ENCODE results near the gene RELB.

Gene RELB

DNA sequence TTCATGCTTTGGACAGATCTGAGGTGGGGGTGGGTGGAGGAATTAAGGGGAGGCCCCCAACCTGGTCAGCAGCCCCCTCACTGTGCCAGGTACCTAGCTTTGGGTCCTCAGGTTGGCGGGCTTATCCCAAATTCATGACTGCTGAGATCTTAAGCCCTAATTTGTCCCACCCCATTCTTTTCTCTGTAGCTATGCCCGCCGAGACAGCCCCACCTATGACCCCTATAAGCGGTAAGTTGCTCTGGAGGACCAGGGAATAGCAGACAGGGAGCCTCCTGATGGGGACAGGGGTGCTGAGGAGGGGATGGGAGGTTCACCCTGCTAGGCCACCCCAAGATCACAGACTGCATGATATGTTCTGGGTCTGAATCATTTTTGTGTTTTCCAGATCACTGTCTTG is 60.7 kb downstream of the RELB start:
- H3K27ac ChIP-seq (ENCODE audit: insufficient read depth in 1 of 2, low read depth in 1 of 2, low read length in 2 of 2, poor library complexity in 1 of 2, severe bottlenecking in 2 of 2), result no peak overlapping the region
- peaks cover 23 to 86% (median 70%) of the 10 kb centered on the region in 4 experiments for H3K36me3 ChIP-seq (ENCODE audit: control insufficient read depth in 4 of 4, insufficient read depth in 4 of 4, low read length in 3 of 4)
- H3K4me3 ChIP-seq (ENCODE audit: control insufficient read depth in 1 of 7, extremely low read depth in 1 of 7, insufficient read depth in 4 of 7, low read depth in 2 of 7, low read length in 6 of 7), result no peak overlapping the region
- no peaks in the 10 kb centered on the region for H3K27me3 ChIP-seq (replicated peaks in 2 of 5; ENCODE audit: control insufficient read depth in 4 of 5, insufficient read depth in 5 of 5, low read length in 4 of 5)
- WGBS (ENCODE audit: insufficient coverage), result 100% methylated on average over 3 of the region's 4 CpGs
- no peak for DNase-seq
- no peaks in the 10 kb centered on the region for H3K4me1 ChIP-seq (ENCODE audit: control extremely low read depth in 1 of 4, control insufficient read depth in 4 of 4, insufficient read depth in 4 of 4, low read length in 3 of 4)
- CTCF ChIA-PET, result interaction anchor here (1.7 to 6.6 kb wide), 4 partner anchors 11 to 75 kb away, joined by 5 to 59 read pairs (median 6); partner anchors contain the start of gene CLASRP
- POLR2A ChIA-PET, result no interaction called here
- H3K9me3 ChIP-seq (ENCODE audit: control extremely low read depth in 1 of 5, control insufficient read depth in 4 of 5, insufficient read depth in 2 of 5, low read depth in 1 of 5, low read length in 4 of 5), result no peaks in the 10 kb centered on the region

DNA sequence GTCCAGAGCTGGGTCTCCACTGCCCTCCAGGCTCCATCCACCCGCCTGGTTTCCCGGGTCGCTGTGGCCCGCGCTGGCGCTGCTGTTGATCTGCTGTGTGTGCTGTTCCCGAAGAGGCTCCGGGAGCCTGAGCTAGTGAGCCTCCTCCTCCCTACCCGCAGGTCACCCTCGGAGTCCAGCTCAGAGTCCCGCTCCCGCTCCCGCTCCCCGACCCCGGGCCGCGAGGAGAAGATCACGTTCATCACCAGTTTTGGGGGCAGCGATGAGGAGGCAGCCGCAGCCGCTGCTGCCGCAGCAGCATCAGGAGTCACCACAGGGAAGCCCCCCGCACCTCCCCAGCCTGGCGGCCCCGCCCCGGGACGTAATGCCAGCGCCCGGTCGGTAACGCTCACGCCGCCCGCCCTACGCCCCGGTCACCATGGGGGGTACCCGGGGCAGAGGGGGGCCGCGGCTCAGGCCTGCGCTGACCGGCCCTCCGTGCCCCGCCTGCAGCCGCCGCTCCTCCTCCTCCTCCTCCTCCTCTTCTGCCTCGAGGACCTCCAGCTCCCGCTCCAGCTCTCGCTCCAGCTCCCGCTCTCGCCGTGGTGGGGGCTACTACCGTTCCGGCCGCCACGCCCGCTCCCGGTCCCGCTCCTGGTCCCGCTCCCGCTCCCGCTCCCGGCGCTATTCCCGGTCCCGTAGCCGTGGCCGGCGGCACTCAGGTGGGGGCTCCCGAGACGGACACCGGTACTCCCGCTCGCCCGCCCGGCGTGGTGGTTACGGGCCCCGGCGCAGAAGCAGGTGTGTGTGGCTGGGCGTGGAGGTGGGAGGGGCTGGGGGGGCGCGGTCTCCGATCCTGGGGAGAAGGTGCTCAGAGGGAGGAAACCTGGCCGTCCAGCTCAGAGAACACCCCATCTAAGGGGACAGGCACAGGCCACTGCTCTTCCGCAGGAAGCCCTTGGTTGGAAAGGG is 62.9 kb downstream of the RELB start:
- Histone ChIP-seq H3K9me3 (ENCODE audit: control extremely low read depth in 1 of 5, control insufficient read depth in 4 of 5, insufficient read depth in 2 of 5, low read depth in 1 of 5, low read length in 4 of 5) (no peaks in the 10 kb centered on the region), H3K36me3 (ENCODE audit: control insufficient read depth in 4 of 4, insufficient read depth in 4 of 4, low read length in 3 of 4) (peaks cover 23 to 85% (median 64%) of the 10 kb centered on the region in 4 experiments), H3K4me3 (ENCODE audit: control insufficient read depth in 1 of 7, extremely low read depth in 1 of 7, insufficient read depth in 4 of 7, low read depth in 2 of 7, low read length in 6 of 7) (no peak overlapping the region), H3K27ac (ENCODE audit: insufficient read depth in 1 of 2, low read depth in 1 of 2, low read length in 2 of 2, poor library complexity in 1 of 2, severe bottlenecking in 2 of 2) (no peak overlapping the region), H3K4me1 (ENCODE audit: control extremely low read depth in 1 of 4, control insufficient read depth in 4 of 4, insufficient read depth in 4 of 4, low read length in 3 of 4) (no peaks in the 10 kb centered on the region), H3K27me3 (replicated peaks in 2 of 5; ENCODE audit: control insufficient read depth in 4 of 5, insufficient read depth in 5 of 5, low read length in 4 of 5) (no peaks in the 10 kb centered on the region)
- ChIA-PET POLR2A (no interaction called here), CTCF (interaction anchor here (1.0 to 1.2 kb wide), 4 partner anchors 13 to 160 kb away, joined by 3 to 5 read pairs (median 3); no protein-coding TSS in a partner anchor)
- 99% methylated on average over 81 of the region's 85 CpGs for WGBS (ENCODE audit: insufficient coverage)
- DNase-seq, result no peak

DNA sequence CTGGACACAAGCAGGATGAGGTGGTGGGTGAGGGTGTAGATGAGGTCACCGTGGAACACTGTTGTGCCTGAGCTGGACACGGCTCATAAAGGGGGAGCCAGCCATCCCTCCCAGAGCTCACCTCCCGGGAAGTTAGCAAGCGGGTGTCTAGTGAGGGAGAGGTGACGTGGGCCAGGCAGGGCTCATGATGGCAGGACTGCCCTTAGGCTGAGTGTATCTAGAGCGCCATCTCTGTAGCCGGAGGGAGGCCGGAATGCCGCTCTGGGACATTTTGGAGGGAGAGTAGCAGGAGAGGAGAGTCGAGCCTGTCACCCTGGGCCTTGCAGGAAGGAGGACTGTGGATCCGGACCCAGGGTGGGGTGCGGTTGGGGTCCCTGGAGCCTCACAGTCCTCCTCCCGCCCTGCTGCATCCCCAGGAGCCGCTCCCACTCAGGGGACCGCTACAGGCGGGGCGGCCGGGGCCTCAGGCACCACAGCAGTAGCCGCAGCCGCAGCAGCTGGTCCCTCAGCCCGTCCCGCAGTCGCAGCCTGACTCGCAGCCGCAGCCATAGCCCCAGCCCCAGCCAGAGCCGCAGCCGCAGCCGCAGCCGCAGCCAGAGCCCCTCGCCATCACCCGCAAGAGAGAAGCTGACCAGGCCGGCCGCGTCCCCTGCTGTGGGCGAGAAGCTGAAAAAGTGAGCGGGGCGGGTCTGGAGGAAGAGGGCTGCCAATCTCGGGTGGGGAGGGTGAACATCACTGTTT is 65.8 kb downstream of the RELB start:
- POLR2A ChIA-PET, result no interaction called here
- Histone ChIP-seq H3K27ac (ENCODE audit: insufficient read depth in 1 of 2, low read depth in 1 of 2, low read length in 2 of 2, poor library complexity in 1 of 2, severe bottlenecking in 2 of 2) (no peak overlapping the region), H3K4me3 (ENCODE audit: control insufficient read depth in 1 of 7, extremely low read depth in 1 of 7, insufficient read depth in 4 of 7, low read depth in 2 of 7, low read length in 6 of 7) (no peak overlapping the region), H3K4me1 (ENCODE audit: control extremely low read depth in 1 of 4, control insufficient read depth in 4 of 4, insufficient read depth in 4 of 4, low read length in 3 of 4) (no peaks in the 10 kb centered on the region), H3K27me3 (replicated peaks in 2 of 5; ENCODE audit: control insufficient read depth in 4 of 5, insufficient read depth in 5 of 5, low read length in 4 of 5) (no peaks in the 10 kb centered on the region), H3K36me3 (ENCODE audit: control insufficient read depth in 4 of 4, insufficient read depth in 4 of 4, low read length in 3 of 4) (peaks cover 12 to 84% (median 56%) of the 10 kb centered on the region in 4 experiments), H3K9me3 (ENCODE audit: control extremely low read depth in 1 of 5, control insufficient read depth in 4 of 5, insufficient read depth in 2 of 5, low read depth in 1 of 5, low read length in 4 of 5) (no peaks in the 10 kb centered on the region)
- CTCF ChIA-PET, result interaction anchor here (1.7 kb wide), 1 partner anchor 24 kb away, joined by 5 read pairs; no protein-coding TSS in a partner anchor
- no peak for DNase-seq
- WGBS (ENCODE audit: insufficient coverage), result 93% methylated on average over 31 of the region's 38 CpGs

DNA sequence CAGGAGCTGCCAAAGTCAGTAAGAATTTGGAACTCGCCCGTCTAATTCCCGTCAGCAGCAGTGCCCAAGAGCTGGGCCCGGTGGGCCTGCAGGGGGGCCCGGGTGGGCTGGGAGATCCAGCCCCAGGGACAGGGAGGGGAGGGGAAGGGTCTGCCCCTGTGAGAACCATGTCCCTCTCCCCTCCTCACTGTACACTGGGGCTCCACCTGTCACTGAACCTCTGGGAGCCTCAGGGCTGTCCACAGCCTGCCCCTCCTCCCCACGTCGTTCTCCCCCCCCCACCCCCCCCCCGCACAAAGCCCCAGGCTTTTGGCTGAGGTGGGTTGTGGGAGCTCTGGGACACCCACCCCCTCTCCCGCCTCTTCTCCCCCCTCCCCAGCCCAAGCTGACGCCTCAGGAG is 66.8 kb downstream of the RELB start:
- Histone ChIP-seq H3K9me3 (ENCODE audit: control extremely low read depth in 1 of 5, control insufficient read depth in 4 of 5, insufficient read depth in 2 of 5, low read depth in 1 of 5, low read length in 4 of 5) (no peaks in the 10 kb centered on the region), H3K4me3 (ENCODE audit: control insufficient read depth in 1 of 7, extremely low read depth in 1 of 7, insufficient read depth in 4 of 7, low read depth in 2 of 7, low read length in 6 of 7) (no peak overlapping the region), H3K36me3 (ENCODE audit: control insufficient read depth in 4 of 4, insufficient read depth in 4 of 4, low read length in 3 of 4) (peaks cover 9 to 87% (median 53%) of the 10 kb centered on the region in 4 experiments), H3K27me3 (replicated peaks in 2 of 5; ENCODE audit: control insufficient read depth in 4 of 5, insufficient read depth in 5 of 5, low read length in 4 of 5) (no peaks in the 10 kb centered on the region), H3K27ac (ENCODE audit: insufficient read depth in 1 of 2, low read depth in 1 of 2, low read length in 2 of 2, poor library complexity in 1 of 2, severe bottlenecking in 2 of 2) (no peak overlapping the region), H3K4me1 (ENCODE audit: control extremely low read depth in 1 of 4, control insufficient read depth in 4 of 4, insufficient read depth in 4 of 4, low read length in 3 of 4) (no peaks in the 10 kb centered on the region)
- no peak for DNase-seq
- WGBS (ENCODE audit: insufficient coverage), result 92% methylated on average over 2 of the region's 10 CpGs
- POLR2A ChIA-PET, result interaction anchor here (0.6 kb wide), 1 partner anchor 50 kb away, joined by 3 read pairs; no protein-coding TSS in a partner anchor
- CTCF ChIA-PET, result interaction anchor here (1.2 to 2.0 kb wide), 4 partner anchors 8 to 53 kb away, joined by 3 to 6 read pairs (median 4); no protein-coding TSS in a partner anchor

DNA sequence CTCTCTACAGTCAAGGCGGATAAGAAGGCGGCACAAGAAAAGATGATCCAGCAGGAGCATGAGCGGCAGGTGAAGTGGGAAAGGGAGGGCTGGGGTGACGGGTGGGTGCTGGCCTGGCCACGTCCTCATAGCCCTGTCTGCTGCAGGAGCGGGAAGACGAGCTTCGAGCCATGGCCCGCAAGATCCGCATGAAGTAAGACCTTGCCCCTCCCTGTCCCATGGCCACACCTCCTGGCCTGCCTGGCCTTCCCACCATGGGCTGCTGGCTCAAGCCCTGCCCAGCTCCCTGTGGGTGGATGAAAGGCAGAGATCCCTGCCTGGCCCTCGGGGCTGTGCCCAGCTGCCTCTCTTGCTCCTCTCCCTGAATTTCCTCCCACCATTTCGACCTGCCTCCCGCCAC is 67.8 kb downstream of the RELB start:
- Histone ChIP-seq H3K36me3 (ENCODE audit: control insufficient read depth in 4 of 4, insufficient read depth in 4 of 4, low read length in 3 of 4) (peaks cover 9 to 80% (median 49%) of the 10 kb centered on the region in 4 experiments), H3K4me3 (ENCODE audit: control insufficient read depth in 1 of 7, extremely low read depth in 1 of 7, insufficient read depth in 4 of 7, low read depth in 2 of 7, low read length in 6 of 7) (no peak overlapping the region), H3K4me1 (ENCODE audit: control extremely low read depth in 1 of 4, control insufficient read depth in 4 of 4, insufficient read depth in 4 of 4, low read length in 3 of 4) (peaks cover 0 to under 1% (median 0%) of the 10 kb centered on the region in 4 experiments), H3K27me3 (replicated peaks in 2 of 5; ENCODE audit: control insufficient read depth in 4 of 5, insufficient read depth in 5 of 5, low read length in 4 of 5) (no peaks in the 10 kb centered on the region), H3K9me3 (ENCODE audit: control extremely low read depth in 1 of 5, control insufficient read depth in 4 of 5, insufficient read depth in 2 of 5, low read depth in 1 of 5, low read length in 4 of 5) (no peaks in the 10 kb centered on the region), H3K27ac (ENCODE audit: insufficient read depth in 1 of 2, low read depth in 1 of 2, low read length in 2 of 2, poor library complexity in 1 of 2, severe bottlenecking in 2 of 2) (no peak overlapping the region)
- WGBS (ENCODE audit: insufficient coverage), result 94% methylated on average over 8 of the region's 13 CpGs
- CTCF ChIA-PET, result interaction anchor here (0.8 to 2.0 kb wide), 5 partner anchors 9 to 54 kb away, joined by 3 to 6 read pairs (median 4); no protein-coding TSS in a partner anchor
- POLR2A ChIA-PET, result interaction anchor here (0.5 kb wide), 1 partner anchor 87 kb away, joined by 3 read pairs; no protein-coding TSS in a partner anchor
- no peak for DNase-seq

DNA sequence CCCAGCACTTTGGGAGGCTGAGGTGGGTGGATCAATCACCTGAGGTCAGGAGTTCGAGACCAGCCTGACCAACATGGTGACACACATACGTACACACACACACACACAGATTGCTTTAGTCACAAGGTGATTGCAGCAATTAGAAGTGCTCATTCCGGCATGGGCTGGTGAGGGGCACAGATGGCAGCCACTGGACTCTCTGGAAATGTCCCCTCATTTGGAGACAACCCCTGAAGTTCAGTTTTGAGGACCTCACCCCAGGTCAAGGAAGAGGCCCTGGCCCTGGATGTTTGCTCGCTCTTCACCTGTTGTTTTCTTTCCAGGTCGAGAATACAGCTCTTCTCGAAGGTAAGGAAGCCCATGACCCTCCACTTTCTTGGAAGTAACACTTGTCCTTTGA is 69.0 kb downstream of the RELB start:
- Histone ChIP-seq H3K9me3 (ENCODE audit: control extremely low read depth in 1 of 5, control insufficient read depth in 4 of 5, insufficient read depth in 2 of 5, low read depth in 1 of 5, low read length in 4 of 5) (no peaks in the 10 kb centered on the region), H3K4me3 (ENCODE audit: control insufficient read depth in 1 of 7, extremely low read depth in 1 of 7, insufficient read depth in 4 of 7, low read depth in 2 of 7, low read length in 6 of 7) (no peak overlapping the region), H3K36me3 (ENCODE audit: control insufficient read depth in 4 of 4, insufficient read depth in 4 of 4, low read length in 3 of 4) (peaks cover 9 to 72% (median 44%) of the 10 kb centered on the region in 4 experiments), H3K4me1 (ENCODE audit: control extremely low read depth in 1 of 4, control insufficient read depth in 4 of 4, insufficient read depth in 4 of 4, low read length in 3 of 4) (peaks cover 0 to 12% (median 8%) of the 10 kb centered on the region in 4 experiments), H3K27ac (ENCODE audit: insufficient read depth in 1 of 2, low read depth in 1 of 2, low read length in 2 of 2, poor library complexity in 1 of 2, severe bottlenecking in 2 of 2) (no peak overlapping the region), H3K27me3 (replicated peaks in 2 of 5; ENCODE audit: control insufficient read depth in 4 of 5, insufficient read depth in 5 of 5, low read length in 4 of 5) (no peaks in the 10 kb centered on the region)
- ChIA-PET POLR2A (no interaction called here), CTCF (no interaction called here)
- DNase-seq, result no peak
- WGBS (ENCODE audit: insufficient coverage), result 91% methylated on average over 6 of the region's 6 CpGs

Measured in common myeloid progenitor, CD34-positive (primary cell).